Rectal smooth muscle tissue (tissue), 1 donor: ENCODE results near the gene ZNF358.

Experiments
- H3K27ac ChIP-seq: one replicate; pipeline ENCODE4 v1.7.0; 2013; ENCODE audit warnings: low read depth, low read length, inconsistent platforms
- H3K27me3 ChIP-seq: one replicate; pipeline ENCODE4 v1.7.0; 2013; ENCODE audit warnings: low read length; ENCODE audit not compliant: control insufficient read depth, insufficient read depth
- H3K36me3 ChIP-seq: one replicate; pipeline ENCODE4 v1.7.0; 2013; ENCODE audit warnings: low read length; ENCODE audit not compliant: control insufficient read depth, insufficient read depth
- H3K4me1 ChIP-seq: one replicate; pipeline ENCODE4 v1.7.0; 2013; ENCODE audit warnings: low read length; ENCODE audit not compliant: control insufficient read depth, insufficient read depth
- H3K4me3 ChIP-seq: one replicate; pipeline ENCODE4 v1.7.0; 2013; ENCODE audit warnings: low read length
- H3K9ac ChIP-seq: one replicate; pipeline ENCODE4 v1.7.0; 2013; ENCODE audit warnings: low read length

ZNF358 gene

GRCh38 chr19:7547159-7547558, 31.3 kb downstream of the ZNF358 start:
- Histone ChIP-seq H3K36me3 (peaks cover 14% of the 10 kb centered on the region), H3K4me1 (no peaks in the 10 kb centered on the region), H3K27me3 (no peaks in the 10 kb centered on the region), H3K4me3 (no peak overlapping the region), H3K9ac (no peak overlapping the region), H3K27ac (no peak overlapping the region)

GRCh38 chr19:7549429-7550148, 33.7 kb downstream of the ZNF358 start:
- no peak overlapping the region for H3K9ac ChIP-seq
- no peaks in the 10 kb centered on the region for H3K4me1 ChIP-seq
- peaks cover 9% of the 10 kb centered on the region for H3K36me3 ChIP-seq
- H3K27ac ChIP-seq = no peak overlapping the region
- no peak overlapping the region for H3K4me3 ChIP-seq
- H3K27me3 ChIP-seq = no peaks in the 10 kb centered on the region

GRCh38 chr19:7550169-7550770, 34.4 kb downstream of the ZNF358 start:
- Histone ChIP-seq H3K27ac (no peak overlapping the region), H3K36me3 (peaks cover 11% of the 10 kb centered on the region), H3K27me3 (no peaks in the 10 kb centered on the region), H3K4me1 (no peaks in the 10 kb centered on the region), H3K4me3 (no peak overlapping the region), H3K9ac (no peak overlapping the region)

GRCh38 chr19:7550987-7551761, 35.3 kb downstream of the ZNF358 start:
- Histone ChIP-seq H3K9ac (no peak overlapping the region), H3K27ac (peak overlapping the region; percentile 32), H3K36me3 (peaks cover 12% of the 10 kb centered on the region), H3K4me1 (no peaks in the 10 kb centered on the region), H3K27me3 (no peaks in the 10 kb centered on the region), H3K4me3 (peak overlapping the region; percentile 59)

GRCh38 chr19:7552781-7553180, 36.9 kb downstream of the ZNF358 start:
- H3K36me3 ChIP-seq = peaks cover 26% of the 10 kb centered on the region
- no peak overlapping the region for H3K9ac ChIP-seq
- H3K27ac ChIP-seq = no peak overlapping the region
- H3K27me3 ChIP-seq = no peaks in the 10 kb centered on the region
- H3K4me1 ChIP-seq = no peaks in the 10 kb centered on the region
- no peak overlapping the region for H3K4me3 ChIP-seq

- no peaks in the 10 kb centered on the region for H3K4me1 ChIP-seq
- H3K27me3 ChIP-seq = no peaks in the 10 kb centered on the region
- peaks cover 37% of the 10 kb centered on the region for H3K36me3 ChIP-seq
- no peak overlapping the region for H3K4me3 ChIP-seq
- no peak overlapping the region for H3K27ac ChIP-seq
- H3K9ac ChIP-seq = no peak overlapping the region
Measured at GRCh38 chr19:7554565-7554964, 38.7 kb downstream of the ZNF358 start.

GRCh38 chr19:7554990-7555864, 39.3 kb downstream of the ZNF358 start:
- Histone ChIP-seq H3K4me1 (no peaks in the 10 kb centered on the region), H3K4me3 (no peak overlapping the region), H3K9ac (no peak overlapping the region), H3K27me3 (no peaks in the 10 kb centered on the region), H3K36me3 (peaks cover 38% of the 10 kb centered on the region), H3K27ac (no peak overlapping the region)

GRCh38 chr19:7556696-7557315, 40.9 kb downstream of the ZNF358 start:
- no peaks in the 10 kb centered on the region for H3K27me3 ChIP-seq
- peaks cover 42% of the 10 kb centered on the region for H3K36me3 ChIP-seq
- H3K4me3 ChIP-seq = no peak overlapping the region
- no peaks in the 10 kb centered on the region for H3K4me1 ChIP-seq
- no peak overlapping the region for H3K27ac ChIP-seq
- H3K9ac ChIP-seq = no peak overlapping the region

GRCh38 chr19:7558667-7559066, 42.8 kb downstream of the ZNF358 start:
- Histone ChIP-seq H3K27me3 (no peaks in the 10 kb centered on the region), H3K27ac (no peak overlapping the region), H3K36me3 (peaks cover 38% of the 10 kb centered on the region), H3K4me3 (no peak overlapping the region), H3K9ac (no peak overlapping the region), H3K4me1 (no peaks in the 10 kb centered on the region)

- Histone ChIP-seq H3K9ac (no peak overlapping the region), H3K4me3 (no peak overlapping the region), H3K4me1 (no peaks in the 10 kb centered on the region), H3K36me3 (peaks cover 37% of the 10 kb centered on the region), H3K27ac (no peak overlapping the region), H3K27me3 (no peaks in the 10 kb centered on the region)
Measured at GRCh38 chr19:7559102-7559501, 43.2 kb downstream of the ZNF358 start.

GRCh38 chr19:7560255-7560654, 44.4 kb downstream of the ZNF358 start:
- H3K4me3 ChIP-seq = no peak overlapping the region
- H3K27ac ChIP-seq = no peak overlapping the region
- H3K9ac ChIP-seq = no peak overlapping the region
- no peaks in the 10 kb centered on the region for H3K27me3 ChIP-seq
- H3K36me3 ChIP-seq = peaks cover 35% of the 10 kb centered on the region
- H3K4me1 ChIP-seq = no peaks in the 10 kb centered on the region
